GM23248 (cell line): ENCODE data around the gene SIT1. TPM values are rescaled to one million over a fixed set of nuclear protein-coding genes. Genes with fewer than 3 reads are reported as not detected.

ENCODE experiments used
- DNase-seq: peaks from one replicate; pipeline ENCODE4 v3.0.0-alpha.2; 2015
- H2AFZ ChIP-seq: fragments of 200-600 bp; sonication (generic); 2 replicates; pipeline ENCODE4 v1.6.1; 2016; ENCODE audit warnings: antibody characterized with exemption
- H3F3A ChIP-seq: fragments of 200-600 bp; sonication (generic); 2 replicates; pipeline ENCODE4 v1.6.1; 2016; ENCODE audit warnings: mild to moderate bottlenecking, antibody characterized with exemption, mixed run types; ENCODE audit not compliant: insufficient read depth
- H3K27ac ChIP-seq: fragments of 200-600 bp; sonication (generic); 2 replicates; pipeline ENCODE4 v1.5.1; 2016; ENCODE audit warnings: mild to moderate bottlenecking
- H3K27me3 ChIP-seq: fragments of 200-600 bp; sonication (generic); replicated peaks from 2 replicates; pipeline ENCODE4 v1.6.1; 2016; ENCODE audit warnings: mild to moderate bottlenecking; ENCODE audit not compliant: insufficient read depth
- H3K36me3 ChIP-seq: fragments of 200-600 bp; sonication (generic); 2 replicates; pipeline ENCODE4 v1.6.1; 2016; ENCODE audit warnings: low read depth, mild to moderate bottlenecking
- H3K4me1 ChIP-seq: fragments of 200-600 bp; sonication (generic); 2 replicates; pipeline ENCODE4 v1.6.1; 2016; ENCODE audit warnings: mild to moderate bottlenecking; ENCODE audit not compliant: insufficient read depth
- H3K4me2 ChIP-seq: fragments of 200-600 bp; sonication (generic); one replicate; pipeline ENCODE4 v1.6.1; 2016; ENCODE audit warnings: mild to moderate bottlenecking; ENCODE audit not compliant: unreplicated experiment
- H3K4me3 ChIP-seq: fragments of 200-600 bp; sonication (generic); 2 replicates; pipeline ENCODE4 v1.5.1; 2016; ENCODE audit warnings: mild to moderate bottlenecking
- H3K79me2 ChIP-seq: fragments of 200-600 bp; sonication (generic); 2 replicates; pipeline ENCODE4 v1.6.1; 2016; ENCODE audit warnings: mild to moderate bottlenecking; ENCODE audit not compliant: insufficient read depth
- H3K9ac ChIP-seq: fragments of 200-600 bp; sonication (generic); 2 replicates; pipeline ENCODE4 v1.6.1; 2016; ENCODE audit warnings: mild to moderate bottlenecking
- H3K9me2 ChIP-seq: fragments of 200-600 bp; sonication (generic); 2 replicates; pipeline ENCODE4 v1.6.1; 2016; ENCODE audit warnings: mixed run types, mild to moderate bottlenecking, moderate library complexity; ENCODE audit not compliant: insufficient read depth
- H3K9me3 ChIP-seq: fragments of 200-600 bp; sonication (generic); one replicate; pipeline ENCODE4 v1.6.1; 2017; ENCODE audit warnings: low read depth
- H4K20me1 ChIP-seq: fragments of 200-600 bp; sonication (generic); 2 replicates; pipeline ENCODE4 v1.6.0; 2016; ENCODE audit not compliant: insufficient read depth
- EZH2 ChIP-seq: fragments of 200-600 bp; sonication (generic); IDR thresholded peaks from 2 replicates; pipeline ENCODE4 v1.6.1; 2018; ENCODE audit warnings: antibody characterized with exemption, mild to moderate bottlenecking; ENCODE audit not compliant: insufficient read depth, poor library complexity, severe bottlenecking
- EZH2phosphoT487 ChIP-seq: fragments of 200-600 bp; sonication (generic); IDR thresholded peaks from 2 replicates; pipeline ENCODE4 v1.6.1; 2018; ENCODE audit warnings: antibody characterized with exemption, moderate library complexity, mild to moderate bottlenecking, low read depth; ENCODE audit not compliant: insufficient read depth
- WGBS, 2 experiments: methylation state at CpG; one replicate each; pipeline ENCODE4 v1.1.6; 2015 to 2017; ENCODE audit warnings: low lambda C conversion rate in 2 of 2, low coverage in 1 of 2; ENCODE audit errors: missing lambda C conversion rate in 2 of 2; 5-methylcytosine and 5-hydroxymethylcytosine counted together
- in situ Hi-C: fragments of 300-500 bp; cut with MboI; formaldehyde crosslinking; loops from 2 replicates; pipeline ENCODE4 v1.15.0; 2020
- polyA plus RNA-seq: library from polyadenylated mRNA; unstranded; fragments of >200 nt; fragmentation: Nextera tagmentation; extraction: Ambion mirVana; gene quantifications from 2 replicates; pipeline ENCODE4 v1.2.1, GENCODE V29; 2016
- total RNA-seq: library from RNA; depleted of rRNA; stranded (reverse); fragments of >200 nt; shearing (Covaris generic); gene quantifications from 2 replicates; pipeline ENCODE4 v1.2.3, GENCODE V29; 2014

Gene SIT1
- total and polyA plus RNA-seq, 2 experiments from 2014 or later, result not detected

DNA sequence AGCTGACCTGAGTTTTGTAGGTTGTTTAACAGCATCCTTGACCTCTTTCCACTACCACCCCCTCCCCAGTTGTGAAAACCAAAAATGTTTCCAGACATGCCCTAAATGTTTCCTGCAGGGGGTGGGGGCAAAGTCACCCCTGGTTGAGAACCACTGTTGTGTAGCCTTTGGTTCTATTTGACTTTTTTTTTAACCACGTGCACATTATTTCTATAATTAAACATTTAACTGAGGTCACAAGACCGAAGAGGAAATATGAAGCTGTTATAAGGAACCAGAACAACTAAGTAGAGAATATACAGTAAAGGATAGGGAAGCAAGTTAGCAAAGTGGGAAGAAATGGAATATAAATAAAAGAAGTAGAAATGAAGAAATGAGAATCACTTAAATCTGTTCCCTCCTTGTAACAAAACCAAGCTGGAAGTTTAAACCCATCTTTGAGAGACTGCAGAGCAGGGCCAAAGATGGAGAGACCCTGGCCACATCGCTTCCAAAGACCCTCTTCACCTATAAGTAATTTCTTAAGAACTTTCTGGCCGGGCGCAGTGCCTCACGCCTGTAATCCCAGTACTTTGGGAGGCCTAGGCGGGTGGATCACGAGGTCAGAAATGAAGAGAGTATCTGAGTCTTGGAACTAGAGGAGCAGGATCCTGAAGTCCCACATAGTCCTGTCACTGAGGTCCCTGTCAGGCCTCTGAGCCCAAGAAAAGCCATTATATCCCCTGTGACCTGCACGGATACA, 14.4 kb downstream of the SIT1 start:
- Histone ChIP-seq H3K4me2 (no peak overlapping the region), H3K9ac (no peak overlapping the region), H4K20me1 (no peaks in the 10 kb centered on the region), H3K4me1 (peaks cover 11% of the 10 kb centered on the region), H3F3A (no peaks in the 10 kb centered on the region), H3K27me3 (no peaks in the 10 kb centered on the region), H3K4me3 (no peak overlapping the region), H3K9me2 (no peaks in the 10 kb centered on the region), H3K9me3 (no peaks in the 10 kb centered on the region), H3K79me2 (no peaks in the 10 kb centered on the region), H3K27ac (no peak overlapping the region), H3K36me3 (no peaks in the 10 kb centered on the region), H2AFZ (no peak overlapping the region)
- no peak for DNase-seq
- 88 to 93% methylated on average over 9 of the region's 9 CpGs for WGBS, 2 experiments
- in situ Hi-C loops, result no loop called here
- TF ChIP-seq EZH2 (no peak), EZH2phosphoT487 (no peak)

DNA sequence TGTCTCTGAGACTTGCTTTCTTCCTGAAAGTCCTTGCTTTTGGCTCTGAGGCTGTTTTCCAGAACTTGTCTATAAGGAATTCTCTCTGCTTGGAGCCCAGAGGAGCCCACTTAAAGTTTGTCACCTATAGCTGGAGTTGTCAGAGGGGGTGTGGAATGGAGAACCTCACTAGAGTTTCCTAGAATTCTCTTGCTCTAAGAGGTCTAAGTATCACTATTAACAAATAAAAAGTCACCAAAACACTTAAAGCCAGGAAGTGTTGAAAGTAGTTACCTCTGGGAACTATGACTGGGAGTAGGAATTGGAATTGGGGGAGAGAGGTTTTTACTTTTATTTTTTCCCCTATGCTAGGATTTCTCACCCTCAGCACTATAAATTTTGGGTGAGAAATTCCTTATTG, 15.0 kb downstream of the SIT1 start:
- in situ Hi-C loops, result no loop called here
- no peak for DNase-seq
- Histone ChIP-seq H3K9me2 (no peaks in the 10 kb centered on the region), H4K20me1 (no peaks in the 10 kb centered on the region), H3K9ac (no peak overlapping the region), H3K36me3 (no peaks in the 10 kb centered on the region), H2AFZ (no peak overlapping the region), H3F3A (no peaks in the 10 kb centered on the region), H3K4me3 (no peak overlapping the region), H3K27ac (no peak overlapping the region), H3K27me3 (no peaks in the 10 kb centered on the region), H3K9me3 (no peaks in the 10 kb centered on the region), H3K4me1 (peaks cover 11% of the 10 kb centered on the region), H3K4me2 (no peak overlapping the region), H3K79me2 (no peaks in the 10 kb centered on the region)
- no peak for TF ChIP-seq EZH2
- TF ChIP-seq EZH2phosphoT487, result no peak

DNA sequence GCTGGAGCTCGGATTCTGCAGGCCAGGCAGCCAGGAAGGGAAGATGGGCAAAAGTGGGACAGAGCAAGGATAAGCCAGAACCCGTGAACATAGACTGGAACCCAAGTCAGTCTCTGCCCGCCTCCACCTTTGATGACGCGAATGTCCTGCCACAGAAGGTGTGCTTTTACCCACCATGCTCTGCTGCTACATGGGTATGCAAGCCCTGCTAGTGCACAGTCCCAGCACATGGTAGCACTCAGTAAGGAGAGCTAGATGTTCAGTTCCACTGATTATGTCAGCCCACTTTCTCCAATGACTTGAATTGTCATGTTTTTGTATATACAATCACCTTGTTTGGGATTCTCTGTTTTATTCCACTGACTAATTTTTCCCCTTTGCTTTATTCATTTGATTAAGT, 21.1 kb downstream of the SIT1 start:
- H3K9me3 ChIP-seq, result no peaks in the 10 kb centered on the region
- H3K4me1 ChIP-seq, result no peaks in the 10 kb centered on the region
- H3F3A ChIP-seq, result no peaks in the 10 kb centered on the region
- H3K4me3 ChIP-seq, result no peak overlapping the region
- 71 to 82% methylated on average over 5 of the region's 5 CpGs for WGBS, 2 experiments
- no peaks in the 10 kb centered on the region for H3K9me2 ChIP-seq
- no peak for DNase-seq
- no peak overlapping the region for H3K9ac ChIP-seq
- no peak overlapping the region for H2AFZ ChIP-seq
- H3K4me2 ChIP-seq, result no peak overlapping the region
- no peaks in the 10 kb centered on the region for H4K20me1 ChIP-seq
- H3K27ac ChIP-seq, result no peak overlapping the region
- H3K27me3 ChIP-seq, result no peaks in the 10 kb centered on the region
- TF ChIP-seq EZH2phosphoT487, result no peak
- TF ChIP-seq EZH2, result no peak
- no peaks in the 10 kb centered on the region for H3K79me2 ChIP-seq
- in situ Hi-C loops, result no loop called here
- H3K36me3 ChIP-seq, result no peaks in the 10 kb centered on the region

DNA sequence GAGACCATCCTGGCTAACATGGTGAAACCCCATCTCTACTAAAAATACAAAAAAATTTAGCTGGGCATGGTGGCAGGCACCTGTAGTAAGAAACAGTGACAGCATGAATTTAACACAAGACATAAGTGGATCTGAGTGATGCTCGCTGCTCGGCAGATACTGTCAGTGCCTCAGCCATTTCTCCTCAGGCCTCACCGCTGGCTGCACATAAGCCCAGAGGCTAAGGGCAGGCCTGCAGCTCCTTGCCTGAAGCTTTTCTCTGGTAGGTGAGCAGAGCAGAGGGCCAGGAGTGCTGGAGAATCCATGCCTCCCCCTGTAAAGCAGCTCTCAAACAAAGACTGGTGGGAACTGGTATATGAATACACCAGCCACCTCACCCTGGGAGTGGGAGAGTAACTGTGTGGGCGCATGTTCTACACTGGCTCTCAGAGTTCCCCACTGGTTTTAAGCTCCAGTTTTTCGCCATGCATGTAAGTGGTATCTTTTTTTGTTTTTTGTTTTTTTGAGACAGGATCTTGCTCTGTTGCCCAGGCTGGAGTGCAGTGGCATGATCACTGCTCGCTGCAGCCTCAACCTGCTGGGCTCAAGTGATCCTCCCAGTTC, 22.2 kb downstream of the SIT1 start:
- Histone ChIP-seq H3K4me3 (no peak overlapping the region), H3K4me2 (no peak overlapping the region), H3K79me2 (no peaks in the 10 kb centered on the region), H3K4me1 (no peaks in the 10 kb centered on the region), H3F3A (no peaks in the 10 kb centered on the region), H2AFZ (no peak overlapping the region), H3K9me2 (no peaks in the 10 kb centered on the region), H4K20me1 (no peaks in the 10 kb centered on the region), H3K27me3 (no peaks in the 10 kb centered on the region), H3K9me3 (no peaks in the 10 kb centered on the region), H3K27ac (no peak overlapping the region), H3K9ac (no peak overlapping the region), H3K36me3 (no peaks in the 10 kb centered on the region)
- no peak for TF ChIP-seq EZH2
- no peak for TF ChIP-seq EZH2phosphoT487
- in situ Hi-C loops, result no loop called here
- no peak for DNase-seq
- WGBS, 2 experiments, result 83 to 90% methylated on average over 6 of the region's 6 CpGs

DNA sequence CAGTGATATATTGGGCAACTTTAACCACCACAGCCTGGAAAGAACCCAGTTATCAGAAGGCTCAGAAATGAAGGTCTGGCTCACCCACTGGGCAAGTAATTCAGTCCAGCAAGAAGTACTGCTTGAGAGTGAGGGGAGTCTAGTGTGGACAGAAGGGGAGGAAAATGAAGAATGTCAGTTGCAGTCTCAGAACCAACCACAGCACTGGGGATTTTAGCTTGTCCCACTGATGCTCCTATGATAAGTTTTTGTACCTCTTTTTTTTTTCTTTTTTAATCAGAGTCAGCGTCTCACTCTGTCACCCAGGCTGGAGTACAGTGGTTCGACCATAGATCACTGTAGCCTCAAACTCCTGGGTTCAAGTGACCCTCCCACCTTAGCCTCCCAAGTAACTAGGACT, 23.2 kb downstream of the SIT1 start:
- Histone ChIP-seq H3F3A (no peaks in the 10 kb centered on the region), H2AFZ (no peak overlapping the region), H3K36me3 (no peaks in the 10 kb centered on the region), H4K20me1 (no peaks in the 10 kb centered on the region), H3K9me3 (no peaks in the 10 kb centered on the region), H3K4me2 (no peak overlapping the region), H3K79me2 (no peaks in the 10 kb centered on the region), H3K27me3 (no peaks in the 10 kb centered on the region), H3K9me2 (no peaks in the 10 kb centered on the region), H3K4me3 (no peak overlapping the region), H3K4me1 (no peaks in the 10 kb centered on the region), H3K27ac (no peak overlapping the region), H3K9ac (no peak overlapping the region)
- DNase-seq, result no peak
- no peak for TF ChIP-seq EZH2
- no peak for TF ChIP-seq EZH2phosphoT487
- 87 to 100% methylated on average over 2 of the region's 2 CpGs for WGBS, 2 experiments
- in situ Hi-C loops, result no loop called here
